ENCODE measurements around the gene UTP20. TPM values are rescaled to one million over a fixed set of nuclear protein-coding genes. Genes with fewer than 3 reads are reported as not detected.

Gene UTP20
- polyA plus RNA-seq, 1 of the 3 experiments (the other 2 are of a cell fraction), result 5.7 TPM

GRCh38 chr12:101277443-101277842 is 2.5 kb upstream of the UTP20 start (continued):
- TF ChIP-seq ZBTB33 (IDR thresholded peaks at IDR 0.05; ENCODE audit: borderline replicate concordance, low read depth) (no peak), RFX5 (IDR thresholded peaks at IDR 0.05; ENCODE audit: low read length) (no peak), GABPA (IDR thresholded peaks at IDR 0.05; ENCODE audit: low read depth) (no peak), USF2 (IDR thresholded peaks at IDR 0.05; ENCODE audit: borderline replicate concordance, low read depth, low read length) (no peak), TAF1 (IDR thresholded peaks at IDR 0.05; ENCODE audit: borderline replicate concordance, low read depth, low read length) (no peak), JUND (IDR thresholded peaks at IDR 0.05) (no peak), FOSL2 (IDR thresholded peaks at IDR 0.05; ENCODE audit: borderline replicate concordance, low read depth) (no peak)

GRCh38 chr12:101287357-101287756 is 7.5 kb downstream of the UTP20 start:
- ChIA-PET POLR2A (no interaction called here), CTCF (no interaction called here)
- H3K36me3 ChIP-seq (replicated peaks in 1 of 2; ENCODE audit: control insufficient read depth in 1 of 2, insufficient read depth in 2 of 2, low read length in 1 of 2), result peaks cover 57 to 80% of the 10 kb centered on the region in 2 experiments
- H3K4me2 ChIP-seq, result no peak overlapping the region
- no peaks in the 10 kb centered on the region for H3K27me3 ChIP-seq (ENCODE audit: insufficient read depth)
- H3K9me2 ChIP-seq, result no peaks in the 10 kb centered on the region
- H3K27ac ChIP-seq (ENCODE audit: low read depth in 2 of 2, low read length in 1 of 2), result no peak overlapping the region
- 74% methylated on average over 3 of the region's 3 CpGs for WGBS (ENCODE audit: low lambda C conversion rate)
- H4K20me1 ChIP-seq (ENCODE audit: insufficient read depth), result no peaks in the 10 kb centered on the region
- no peak for TF ChIP-seq TCF12 (IDR thresholded peaks at IDR 0.05)
- no peak for TF ChIP-seq JUND (IDR thresholded peaks at IDR 0.05)
- no peak for TF ChIP-seq RXRA (IDR thresholded peaks at IDR 0.05; ENCODE audit: borderline replicate concordance, low read depth)
- no peak for TF ChIP-seq EP300 (IDR thresholded peaks at IDR 0.05; ENCODE audit: borderline replicate concordance in 1 of 2, low read depth in 1 of 2, low read length in 1 of 2)
- TF ChIP-seq FOXM1 (IDR thresholded peaks at IDR 0.05; ENCODE audit: low read depth), result no peak
- TF ChIP-seq YY1 (IDR thresholded peaks at IDR 0.05; ENCODE audit: low read depth), result no peak
- no peak for TF ChIP-seq POLR2AphosphoS5 (IDR thresholded peaks at IDR 0.05; ENCODE audit: low read depth, low read length)
- TF ChIP-seq CTCF (IDR thresholded peaks at IDR 0.05), result no peak
- no peak for TF ChIP-seq NFIC (IDR thresholded peaks at IDR 0.05; ENCODE audit: borderline replicate concordance)
- TF ChIP-seq NRF1 (IDR thresholded peaks at IDR 0.05; ENCODE audit: low read depth, low read length), result no peak
- TF ChIP-seq RAD21 (IDR thresholded peaks at IDR 0.05; ENCODE audit: low read length), result no peak
- TF ChIP-seq PBX3 (IDR thresholded peaks at IDR 0.05), result no peak
- TF ChIP-seq GABPA (IDR thresholded peaks at IDR 0.05; ENCODE audit: low read depth), result no peak
- no peak for TF ChIP-seq IRF3 (IDR thresholded peaks at IDR 0.05; ENCODE audit: low read depth, low read length)
- no peak for TF ChIP-seq TAF1 (IDR thresholded peaks at IDR 0.05; ENCODE audit: borderline replicate concordance, low read depth, low read length)
- no peaks in the 10 kb centered on the region; the same call in 1 of the 2 replicates for H3K79me2 ChIP-seq (ENCODE audit: insufficient read depth)
- no peak for DNase-seq
- H3K4me1 ChIP-seq (ENCODE audit: control insufficient read depth in 1 of 2, insufficient read depth in 2 of 2, low read depth in 1 of 2, low read length in 1 of 2), result no peaks in the 10 kb centered on the region
- no peaks in the 10 kb centered on the region for H3F3A ChIP-seq (replicated peaks; ENCODE audit: insufficient read depth)
- H2AFZ ChIP-seq (ENCODE audit: low read depth), result no peak overlapping the region
- no peak overlapping the region for H3K9ac ChIP-seq
- H3K4me3 ChIP-seq (ENCODE audit: low read depth in 2 of 2, low read length in 1 of 2), result no peak overlapping the region
- no peaks in the 10 kb centered on the region for H3K9me3 ChIP-seq

Measured in SK-N-SH (cell line).